Measurements from ENCODE around the gene RAX2. TPM values are rescaled to one million over a fixed set of nuclear protein-coding genes. Genes with fewer than 3 reads are reported as not detected.

RAX2 gene
- total and polyA plus RNA-seq, 7 experiments from 2014 or later = not detected

DNA sequence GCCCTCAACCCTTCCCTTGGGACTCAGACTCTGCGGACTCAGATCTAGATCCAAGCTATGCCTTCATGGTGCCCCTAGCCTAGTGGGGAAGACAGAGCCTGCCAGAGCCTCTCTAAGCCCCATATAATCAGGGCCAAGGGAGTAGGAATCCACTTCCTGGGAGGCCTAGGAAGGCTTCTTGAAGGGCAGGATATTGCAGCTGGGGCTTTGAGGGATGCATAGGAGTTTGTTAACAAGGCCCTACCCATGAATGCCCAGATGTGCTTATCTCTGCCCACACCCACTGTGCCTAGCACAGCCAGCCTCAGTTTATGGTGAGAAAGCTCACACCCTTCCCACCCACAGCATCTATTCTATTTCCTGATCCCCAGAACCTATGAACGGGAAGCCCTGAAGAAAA, 21.8 kb downstream of the RAX2 start:
- Histone ChIP-seq H3K9me3 (ENCODE audit: control insufficient read depth in 2 of 3, low read length in 3 of 3) (no peaks in the 10 kb centered on the region), H3K27me3 (ENCODE audit: control insufficient read depth in 2 of 2, insufficient read depth in 2 of 2, low read length in 2 of 2) (no peaks in the 10 kb centered on the region), H3K4me3 (ENCODE audit: low read length) (no peak overlapping the region), H3K4me1 (ENCODE audit: control insufficient read depth in 2 of 2, insufficient read depth in 2 of 2, low read length in 2 of 2) (no peaks in the 10 kb centered on the region), H3K36me3 (ENCODE audit: control insufficient read depth in 2 of 3, insufficient read depth in 3 of 3, low read length in 3 of 3) (peaks cover 0 to 51% (median 0%) of the 10 kb centered on the region in 3 experiments), H3K27ac (ENCODE audit: low read depth, low read length) (no peak overlapping the region)
- intact Hi-C loops (cut with micrococcal nuclease) = no loop called here
- H3K4me3 Mint-ChIP-seq = no peak overlapping the region
- ChIA-PET CTCF (interaction anchor here (1.1 to 1.7 kb wide), 3 partner anchors 8 to 12 kb away, joined by 3 to 4 read pairs (median 4); partner anchors contain the start of genes APBA3 and MRPL54), POLR2A (interaction anchor here (1.0 to 2.1 kb wide), 4 partner anchors 10 to 13 kb away, joined by 3 to 11 read pairs (median 5); partner anchors contain the start of gene APBA3)
- peaks cover 6 to 10% (median 9%) of the 10 kb centered on the region in 7 donors for H3K4me1 Mint-ChIP-seq
- peaks cover 6 to 22% (median 9%) of the 10 kb centered on the region in 5 donors for H3K36me3 Mint-ChIP-seq
- DNase-seq (no peak), ATAC-seq (no peak)
- H3K27ac Mint-ChIP-seq = no peak overlapping the region
- peaks cover 0 to 2% (median 0%) of the 10 kb centered on the region in 11 donors for H3K9me3 Mint-ChIP-seq
- H3K27me3 Mint-ChIP-seq = no peaks in the 10 kb centered on the region

DNA sequence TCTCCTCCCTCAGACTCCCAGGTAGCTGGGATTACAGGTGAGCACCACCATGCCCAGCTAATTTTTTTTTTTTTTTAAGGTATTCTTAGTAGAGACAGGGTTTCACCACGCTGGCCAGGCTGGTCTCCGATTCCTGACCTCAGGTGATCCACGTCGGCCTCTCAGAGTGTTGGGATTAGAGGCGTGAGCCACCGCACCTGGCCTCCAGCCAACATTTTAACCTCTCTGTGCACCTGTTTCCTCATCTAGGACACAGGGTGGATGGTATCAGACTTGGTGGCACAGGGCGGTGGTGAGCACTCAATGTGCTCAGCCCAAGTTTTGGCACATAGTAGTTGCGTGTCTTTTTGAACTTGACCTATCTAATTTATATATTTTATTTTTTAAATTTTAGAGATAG, 23.1 kb downstream of the RAX2 start:
- Mint-ChIP-seq H3K4me1 (no peaks in the 10 kb centered on the region), H3K27ac (no peak overlapping the region), H3K36me3 (peaks cover 6 to 18% (median 10%) of the 10 kb centered on the region in 5 donors), H3K4me3 (no peak overlapping the region), H3K9me3 (peaks cover 0 to 2% (median 0%) of the 10 kb centered on the region in 11 donors), H3K27me3 (no peaks in the 10 kb centered on the region)
- ATAC-seq = no peak
- no peak for DNase-seq
- no peaks in the 10 kb centered on the region for H3K9me3 ChIP-seq (ENCODE audit: control insufficient read depth in 2 of 3, low read length in 3 of 3)
- no peak overlapping the region for H3K27ac ChIP-seq (ENCODE audit: low read depth, low read length)
- peaks cover 0 to 46% (median 0%) of the 10 kb centered on the region in 3 experiments for H3K36me3 ChIP-seq (ENCODE audit: control insufficient read depth in 2 of 3, insufficient read depth in 3 of 3, low read length in 3 of 3)
- no peaks in the 10 kb centered on the region for H3K4me1 ChIP-seq (ENCODE audit: control insufficient read depth in 2 of 2, insufficient read depth in 2 of 2, low read length in 2 of 2)
- intact Hi-C loops (cut with micrococcal nuclease) = no loop called here
- POLR2A ChIA-PET = no interaction called here
- no peaks in the 10 kb centered on the region for H3K27me3 ChIP-seq (ENCODE audit: control insufficient read depth in 2 of 2, insufficient read depth in 2 of 2, low read length in 2 of 2)
- H3K4me3 ChIP-seq (ENCODE audit: low read length) = no peak overlapping the region
- CTCF ChIA-PET = interaction anchor here (0.6 to 1.7 kb wide), 4 partner anchors 13 to 456 kb away, joined by 3 to 6 read pairs (median 4); partner anchors contain the start of genes APBA3 and MRPL54

DNA sequence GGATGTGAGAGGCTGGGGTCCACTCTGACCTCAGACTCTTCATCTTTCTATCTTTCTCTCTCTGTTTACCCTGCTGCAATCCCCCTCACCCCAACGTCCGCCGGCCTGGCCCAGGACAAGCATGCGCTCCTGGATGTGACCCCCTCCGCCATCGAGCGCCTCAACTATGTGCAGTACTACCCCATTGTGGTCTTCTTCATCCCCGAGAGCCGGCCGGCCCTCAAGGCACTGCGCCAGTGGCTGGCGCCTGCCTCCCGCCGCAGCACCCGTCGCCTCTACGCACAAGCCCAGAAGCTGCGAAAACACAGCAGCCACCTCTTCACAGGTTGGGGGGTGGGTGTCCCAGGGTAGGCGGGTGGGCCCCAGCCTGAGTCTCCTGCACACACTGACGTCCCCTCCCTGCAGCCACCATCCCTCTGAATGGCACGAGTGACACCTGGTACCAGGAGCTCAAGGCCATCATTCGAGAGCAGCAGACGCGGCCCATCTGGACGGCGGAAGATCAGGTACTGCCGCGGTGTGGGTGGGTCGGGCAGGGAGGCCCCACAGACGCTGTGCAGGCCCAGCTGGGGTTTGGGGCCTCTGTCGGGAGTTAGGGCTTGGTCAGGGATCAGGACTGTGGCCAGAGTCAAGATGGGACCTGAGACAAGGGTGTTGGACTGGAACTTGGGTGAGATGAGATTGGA, 25.5 kb downstream of the RAX2 start:
- Mint-ChIP-seq H3K9me3 (peaks cover 0 to 2% (median 0%) of the 10 kb centered on the region in 11 donors), H3K36me3 (peaks cover 6 to 18% (median 11%) of the 10 kb centered on the region in 5 donors), H3K4me3 (no peak overlapping the region), H3K27me3 (no peaks in the 10 kb centered on the region), H3K4me1 (no peaks in the 10 kb centered on the region), H3K27ac (no peak overlapping the region)
- Histone ChIP-seq H3K4me1 (ENCODE audit: control insufficient read depth in 2 of 2, insufficient read depth in 2 of 2, low read length in 2 of 2) (no peaks in the 10 kb centered on the region), H3K27ac (ENCODE audit: low read depth, low read length) (no peak overlapping the region), H3K27me3 (ENCODE audit: control insufficient read depth in 2 of 2, insufficient read depth in 2 of 2, low read length in 2 of 2) (no peaks in the 10 kb centered on the region), H3K4me3 (ENCODE audit: low read length) (no peak overlapping the region), H3K9me3 (ENCODE audit: control insufficient read depth in 2 of 3, low read length in 3 of 3) (no peaks in the 10 kb centered on the region), H3K36me3 (ENCODE audit: control insufficient read depth in 2 of 3, insufficient read depth in 3 of 3, low read length in 3 of 3) (peaks cover 0 to 21% (median 0%) of the 10 kb centered on the region in 3 experiments)
- POLR2A ChIA-PET = no interaction called here
- intact Hi-C loops (cut with micrococcal nuclease) = no loop called here
- CTCF ChIA-PET = no interaction called here
- no peak for ATAC-seq
- DNase-seq = no peak

DNA sequence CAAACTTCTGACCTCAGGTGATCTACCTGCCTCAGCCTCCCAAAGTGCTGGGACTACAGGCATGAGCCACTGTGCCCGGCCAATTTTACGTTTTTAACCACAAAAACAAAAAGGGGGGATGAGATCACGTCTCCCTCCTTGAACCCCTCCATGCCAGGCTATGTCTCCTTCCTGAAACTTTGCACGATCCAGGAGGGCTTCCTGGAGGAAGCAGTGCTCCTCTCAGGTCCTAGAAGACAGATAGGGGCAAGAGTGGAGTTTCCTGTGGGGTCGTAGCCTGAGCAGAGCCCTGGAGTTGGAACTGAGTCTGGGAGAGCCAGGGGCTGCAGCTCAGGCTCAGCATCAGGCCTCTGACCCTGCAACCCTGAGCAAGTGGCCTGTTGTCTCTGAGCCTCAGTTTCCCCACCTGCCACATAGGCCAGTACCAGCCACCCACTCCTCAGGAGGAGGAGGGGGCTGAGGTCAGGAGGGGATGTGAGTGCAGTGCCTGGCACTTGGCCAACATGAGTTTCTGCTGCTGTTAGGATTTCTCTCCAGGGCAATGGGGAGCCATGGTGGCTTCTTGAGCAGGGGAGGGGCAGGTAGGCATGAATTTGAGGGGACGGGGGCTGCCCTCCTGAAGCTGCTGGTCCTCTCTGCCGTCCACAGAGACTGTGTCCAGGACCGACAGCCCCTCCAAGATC, 26.5 kb downstream of the RAX2 start:
- peaks cover 0 to 2% (median 0%) of the 10 kb centered on the region in 11 donors for H3K9me3 Mint-ChIP-seq
- ChIA-PET POLR2A (no interaction called here), CTCF (no interaction called here)
- DNase-seq (no peak), ATAC-seq (no peak)
- no peaks in the 10 kb centered on the region for H3K9me3 ChIP-seq (ENCODE audit: control insufficient read depth in 2 of 3, low read length in 3 of 3)
- H3K36me3 Mint-ChIP-seq = peaks cover 3 to 15% (median 7%) of the 10 kb centered on the region in 5 donors
- H3K36me3 ChIP-seq (ENCODE audit: control insufficient read depth in 2 of 3, insufficient read depth in 3 of 3, low read length in 3 of 3) = peaks cover 0 to 12% (median 0%) of the 10 kb centered on the region in 3 experiments
- no peak overlapping the region for H3K4me3 Mint-ChIP-seq
- H3K27ac ChIP-seq (ENCODE audit: low read depth, low read length) = no peak overlapping the region
- intact Hi-C loops (cut with micrococcal nuclease) = no loop called here
- no peaks in the 10 kb centered on the region for H3K27me3 ChIP-seq (ENCODE audit: control insufficient read depth in 2 of 2, insufficient read depth in 2 of 2, low read length in 2 of 2)
- H3K4me1 ChIP-seq (ENCODE audit: control insufficient read depth in 2 of 2, insufficient read depth in 2 of 2, low read length in 2 of 2) = no peaks in the 10 kb centered on the region
- no peaks in the 10 kb centered on the region for H3K27me3 Mint-ChIP-seq
- no peak overlapping the region for H3K4me3 ChIP-seq (ENCODE audit: low read length)
- H3K27ac Mint-ChIP-seq = no peak overlapping the region
- H3K4me1 Mint-ChIP-seq = no peaks in the 10 kb centered on the region

DNA sequence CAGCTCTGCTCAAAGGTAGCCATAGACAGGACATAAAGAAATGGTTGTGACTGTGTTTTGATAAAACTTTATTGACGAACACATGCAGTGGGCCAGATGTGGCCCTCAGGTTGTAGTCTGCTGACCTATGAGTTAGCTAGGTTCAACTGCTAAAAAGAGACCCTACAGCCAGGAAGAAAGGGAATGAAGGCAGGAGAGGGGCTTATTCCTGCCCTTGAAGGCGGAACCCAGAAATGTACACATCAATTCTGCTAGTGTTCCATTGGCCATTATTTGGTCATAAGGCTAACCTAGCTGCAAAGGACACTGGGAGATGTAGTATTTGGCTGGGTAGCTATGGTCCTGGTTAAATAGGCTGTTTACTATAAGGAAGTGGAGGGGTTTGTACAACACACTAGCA, 28.5 kb downstream of the RAX2 start:
- H3K4me3 ChIP-seq (ENCODE audit: low read length) = no peak overlapping the region
- ChIA-PET CTCF (no interaction called here), POLR2A (interaction anchor here (1.2 kb wide), 1 partner anchor 30 kb away, joined by 3 read pairs; no protein-coding TSS in a partner anchor)
- no peaks in the 10 kb centered on the region for H3K9me3 ChIP-seq (ENCODE audit: control insufficient read depth in 2 of 3, low read length in 3 of 3)
- H3K36me3 ChIP-seq (ENCODE audit: control insufficient read depth in 2 of 3, insufficient read depth in 3 of 3, low read length in 3 of 3) = no peaks in the 10 kb centered on the region
- ATAC-seq = no peak
- H3K27me3 Mint-ChIP-seq = no peaks in the 10 kb centered on the region
- no peak overlapping the region for H3K27ac ChIP-seq (ENCODE audit: low read depth, low read length)
- H3K27ac Mint-ChIP-seq = peak overlapping the region in 2 of 9 donors; percentile 21 to 36
- no peak for DNase-seq
- no peaks in the 10 kb centered on the region for H3K9me3 Mint-ChIP-seq
- intact Hi-C loops (cut with micrococcal nuclease) = no loop called here
- H3K27me3 ChIP-seq (ENCODE audit: control insufficient read depth in 2 of 2, insufficient read depth in 2 of 2, low read length in 2 of 2) = no peaks in the 10 kb centered on the region
- H3K36me3 Mint-ChIP-seq = peaks cover 0 to 5% (median 0%) of the 10 kb centered on the region in 5 donors
- H3K4me1 ChIP-seq (ENCODE audit: control insufficient read depth in 2 of 2, insufficient read depth in 2 of 2, low read length in 2 of 2) = peaks cover 0 to 14% of the 10 kb centered on the region in 2 donors
- no peak overlapping the region for H3K4me3 Mint-ChIP-seq
- peaks cover 3 to 14% (median 9%) of the 10 kb centered on the region in 7 donors for H3K4me1 Mint-ChIP-seq

DNA sequence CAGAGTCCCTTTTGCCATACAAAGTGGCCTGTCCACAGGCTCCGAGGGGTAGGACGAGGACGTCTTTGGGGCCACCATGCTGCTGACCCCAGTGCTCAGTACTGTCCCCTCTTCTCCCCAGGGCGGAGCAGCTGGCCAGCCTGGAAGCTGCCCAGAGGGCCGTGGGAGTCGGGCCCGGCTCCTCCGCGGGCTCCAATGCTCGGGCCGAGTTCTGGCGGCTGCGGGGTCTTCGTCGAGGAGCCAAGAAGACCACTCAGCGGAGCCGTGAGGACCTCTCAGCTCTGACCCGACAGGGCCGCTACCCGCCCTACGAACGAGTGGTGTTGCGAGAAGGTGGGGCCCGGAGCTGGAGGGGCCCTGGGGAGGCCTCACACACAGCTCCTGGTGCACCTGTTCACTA, 31.6 kb downstream of the RAX2 start:
- no peak overlapping the region for H3K4me3 ChIP-seq (ENCODE audit: low read length)
- no peaks in the 10 kb centered on the region for H3K9me3 ChIP-seq (ENCODE audit: control insufficient read depth in 2 of 3, low read length in 3 of 3)
- POLR2A ChIA-PET = interaction anchor here (1.6 to 2.7 kb wide), 5 partner anchors 10 to 22 kb away, joined by 5 to 21 read pairs (median 6); partner anchors contain the start of genes APBA3 and MRPL54
- H3K36me3 Mint-ChIP-seq = peaks cover 0 to 26% (median 10%) of the 10 kb centered on the region in 5 donors
- no peak for DNase-seq
- H3K4me1 ChIP-seq (ENCODE audit: control insufficient read depth in 2 of 2, insufficient read depth in 2 of 2, low read length in 2 of 2) = peaks cover 0 to 18% of the 10 kb centered on the region in 2 donors
- no peaks in the 10 kb centered on the region for H3K36me3 ChIP-seq (ENCODE audit: control insufficient read depth in 2 of 3, insufficient read depth in 3 of 3, low read length in 3 of 3)
- CTCF ChIA-PET = interaction anchor here (1.4 to 1.6 kb wide), 3 partner anchors 22 to 81 kb away, joined by 3 to 6 read pairs (median 5); partner anchors contain the start of genes APBA3 and MRPL54
- H3K4me1 Mint-ChIP-seq = peaks cover 3 to 20% (median 17%) of the 10 kb centered on the region in 7 donors
- intact Hi-C loops (cut with micrococcal nuclease) = no loop called here
- H3K9me3 Mint-ChIP-seq = no peaks in the 10 kb centered on the region
- H3K27ac Mint-ChIP-seq = no peak overlapping the region
- no peak for ATAC-seq
- no peaks in the 10 kb centered on the region for H3K27me3 ChIP-seq (ENCODE audit: control insufficient read depth in 2 of 2, insufficient read depth in 2 of 2, low read length in 2 of 2)
- no peaks in the 10 kb centered on the region for H3K27me3 Mint-ChIP-seq
- no peak overlapping the region for H3K27ac ChIP-seq (ENCODE audit: low read depth, low read length)
- H3K4me3 Mint-ChIP-seq = no peak overlapping the region

Measured in naive thymus-derived CD4-positive, alpha-beta T cell (primary cell).